CD4-positive, alpha-beta T cell treated with Interleukin-12 subunit alpha and Interleukin-12 subunit beta, for 1 hour (primary cell): ENCODE data around the gene FARSB.
A peak's percentile ranks its signal among the peaks of the same experiment; 100 is the strongest.

ENCODE experiments used
- DNase-seq: peaks from one replicate; pipeline ENCODE4 v3.0.0-alpha.2; 2020

The FARSB gene

GRCh38 chr2:222656526-222657446 is 894 bp upstream of the FARSB start:
- DNase-seq, result no peak

- DNase-seq, result no peak
Measured at GRCh38 chr2:222653280-222653679, 2.6 kb downstream of the FARSB start.

- DNase-seq, result no peak
Measured at GRCh38 chr2:222652491-222653255, 3.2 kb downstream of the FARSB start.

- no peak for DNase-seq
Measured at GRCh38 chr2:222651718-222652418, 4.0 kb downstream of the FARSB start.

- no peak for DNase-seq
Measured at GRCh38 chr2:222649801-222650200, 6.1 kb downstream of the FARSB start.

- DNase-seq, result no peak
Measured at GRCh38 chr2:222646008-222646407, 9.9 kb downstream of the FARSB start.

- no peak for DNase-seq
Measured at GRCh38 chr2:222643134-222643533, 12.8 kb downstream of the FARSB start.

GRCh38 chr2:222641336-222641735 is 14.6 kb downstream of the FARSB start:
- no peak for DNase-seq

- no peak for DNase-seq
Measured at GRCh38 chr2:222637067-222637466, 18.8 kb downstream of the FARSB start.

- DNase-seq, result no peak
Measured at GRCh38 chr2:222635295-222635694, 20.6 kb downstream of the FARSB start.

- DNase-seq, result no peak
Measured at GRCh38 chr2:222627764-222628163, 28.1 kb downstream of the FARSB start.

GRCh38 chr2:222623756-222624309 is 32.1 kb downstream of the FARSB start:
- no peak for DNase-seq

- DNase-seq, result no peak
Measured at GRCh38 chr2:222622910-222623309, 33.0 kb downstream of the FARSB start.

- no peak for DNase-seq
Measured at GRCh38 chr2:222621893-222622292, 34.0 kb downstream of the FARSB start.

GRCh38 chr2:222615320-222615719 is 40.6 kb downstream of the FARSB start:
- DNase-seq, result no peak

- DNase-seq, result peak; percentile 31
Measured at GRCh38 chr2:222613715-222614331, 42.1 kb downstream of the FARSB start.

- no peak for DNase-seq
Measured at GRCh38 chr2:222611684-222612083, 44.2 kb downstream of the FARSB start.

GRCh38 chr2:222610746-222611145 is 45.1 kb downstream of the FARSB start:
- DNase-seq, result no peak

GRCh38 chr2:222609381-222609780 is 46.5 kb downstream of the FARSB start:
- DNase-seq, result no peak

- no peak for DNase-seq
Measured at GRCh38 chr2:222608081-222608480, 47.8 kb downstream of the FARSB start.

GRCh38 chr2:222606306-222606705 is 49.6 kb downstream of the FARSB start:
- DNase-seq, result no peak

GRCh38 chr2:222604749-222605515 is 51.0 kb downstream of the FARSB start:
- DNase-seq, result no peak
